HG03135 (cell line): Measurements from ENCODE around the gene SEL1L3.
"Not testable (repeated sequence)": the region's sequence is repeated elsewhere in the genome, so short reads cannot be mapped to it uniquely, and the experiment has no call there.

Experiments used
- ATAC-seq: cut with Tn5 transposase; IDR thresholded peaks from one replicate; pipeline ENCODE4 v1.9.1; 2021; ENCODE audit warnings: mild to moderate bottlenecking, moderate library complexity; ENCODE audit not compliant: unreplicated experiment

Gene SEL1L3

GRCh38 chr4:25862411-25863346, at the start of gene SEL1L3:
TSS of gene SEL1L3 (minus strand) at chr4:25862988. CDS start at chr4:25862836, 152 bp downstream.
- peak; percentile 33 for ATAC-seq

GRCh38 chr4:25911356-25911755, 48.6 kb upstream of the SEL1L3 start:
- ATAC-seq = no peak

GRCh38 chr4:25908491-25908901, 45.7 kb upstream of the SEL1L3 start:
- ATAC-seq = no peak

- not testable (repeated sequence) for ATAC-seq
These were observed 43.3 kb upstream of the SEL1L3 start for GRCh38 chr4:25906113-25906512.

GRCh38 chr4:25905371-25905770, 42.6 kb upstream of the SEL1L3 start:
- no peak for ATAC-seq

- peak; percentile 25 for ATAC-seq
These were observed 41.9 kb upstream of the SEL1L3 start for GRCh38 chr4:25904748-25905082.

- peak; percentile 57 for ATAC-seq
These were observed 41.3 kb upstream of the SEL1L3 start for GRCh38 chr4:25903900-25904747.

GRCh38 chr4:25901030-25901430, 38.2 kb upstream of the SEL1L3 start:
- no peak for ATAC-seq

GRCh38 chr4:25900310-25900709, 37.5 kb upstream of the SEL1L3 start:
- ATAC-seq = no peak

- ATAC-seq = no peak
These were observed 34.2 kb upstream of the SEL1L3 start for GRCh38 chr4:25896776-25897539.

- no peak for ATAC-seq
These were observed 30.0 kb upstream of the SEL1L3 start for GRCh38 chr4:25892796-25893195.

- no peak for ATAC-seq
These were observed 28.0 kb upstream of the SEL1L3 start for GRCh38 chr4:25890571-25891485.

- no peak for ATAC-seq
These were observed 27.1 kb upstream of the SEL1L3 start for GRCh38 chr4:25889589-25890503.

- no peak for ATAC-seq
These were observed 26.0 kb upstream of the SEL1L3 start for GRCh38 chr4:25888781-25889180.

GRCh38 chr4:25884031-25884782, 21.4 kb upstream of the SEL1L3 start:
- no peak for ATAC-seq

GRCh38 chr4:25883565-25883964, 20.8 kb upstream of the SEL1L3 start:
- ATAC-seq = no peak

GRCh38 chr4:25882226-25882625, 19.4 kb upstream of the SEL1L3 start:
- no peak for ATAC-seq

GRCh38 chr4:25881193-25881592, 18.4 kb upstream of the SEL1L3 start:
- ATAC-seq = no peak
